HEK293 (cell line): ENCODE measurements around the gene SMIM36.

Source experiments
- CTCF ChIA-PET: fragments of 350-600 bp; formaldehyde crosslinking; extraction: SDS; loops from one replicate; lab custom pipeline; 2021; ENCODE audit warnings: antibody characterized with exemption; lab: Yijun Ruan, JAX
- POLR2A ChIA-PET: fragments of 300-600 bp; formaldehyde crosslinking; extraction: SDS; loops from one replicate; lab custom pipeline; 2020; ENCODE audit warnings: antibody characterized with exemption, inconsistent platforms; lab: Yijun Ruan, JAX
- H3K27ac ChIP-seq: fragments of 200-500 bp; sonication (Bioruptor generic); 2 replicates; pipeline ENCODE4 v1.5.1; 2014; ENCODE audit warnings: low read depth, low read length, control low read depth, inconsistent platforms; ENCODE audit errors: extremely low read depth
- H3K36me3 ChIP-seq, 2 experiments: fragments of 200-500 bp in 1 of 2; sonication (Bioruptor generic) in 1 of 2; 1 replicate in 1 of 2; 2 replicates in 1 of 2; pipeline ENCODE4 v1.5.1; 2014 to 2017; ENCODE audit warnings: inconsistent platforms in 2 of 2, low read length in 2 of 2; ENCODE audit not compliant: control insufficient read depth in 2 of 2, insufficient read depth in 1 of 2
- H3K4me1 ChIP-seq: fragments of 200-500 bp; sonication (Bioruptor generic); 2 replicates; pipeline ENCODE4 v1.5.1; 2014; ENCODE audit warnings: mild to moderate bottlenecking, low read length, inconsistent platforms; ENCODE audit not compliant: control insufficient read depth, insufficient read depth
- H3K4me3 ChIP-seq: 2 replicates; pipeline ENCODE4 v1.5.1; 2011; ENCODE audit warnings: low read depth, mild to moderate bottlenecking, control low read depth, low read length, moderate library complexity
- H3K9me3 ChIP-seq: fragments of 200-500 bp; sonication (Bioruptor generic); 2 replicates; pipeline ENCODE4 v1.5.1; 2014; ENCODE audit warnings: low read depth, low read length, inconsistent platforms; ENCODE audit not compliant: control insufficient read depth, insufficient read depth
- HIC1 ChIP-seq: fragments of 450-650 bp; formaldehyde crosslinking; IDR thresholded peaks from 2 replicates; pipeline ENCODE4 v1.5.1; 2016; ENCODE audit warnings: missing biosample characterization, missing genetic modification characterization
- OSR2 ChIP-seq: fragments of 450-650 bp; formaldehyde crosslinking; IDR thresholded peaks from 2 replicates; pipeline ENCODE4 v1.5.1; 2016; ENCODE audit warnings: missing biosample characterization, missing genetic modification characterization
- PRDM10 ChIP-seq: fragments of 450-650 bp; formaldehyde crosslinking; IDR thresholded peaks from 2 replicates; pipeline ENCODE4 v1.5.1; 2016; ENCODE audit warnings: missing biosample characterization, missing genetic modification characterization
- ZBTB44 ChIP-seq: fragments of 450-650 bp; IDR thresholded peaks from 2 replicates; pipeline ENCODE4 v1.5.1; 2018; ENCODE audit warnings: missing biosample characterization, mild to moderate bottlenecking, missing genetic modification characterization
- ZNF133 ChIP-seq: fragments of 450-650 bp; formaldehyde crosslinking; IDR thresholded peaks from 2 replicates; pipeline ENCODE4 v1.5.1; 2016; ENCODE audit warnings: missing biosample characterization, missing genetic modification characterization
- ZNF146 ChIP-seq: fragments of 450-650 bp; formaldehyde crosslinking; IDR thresholded peaks from 2 replicates; pipeline ENCODE4 v1.5.1; 2016; ENCODE audit warnings: missing biosample characterization, missing genetic modification characterization
- ZNF169 ChIP-seq: fragments of 450-650 bp; formaldehyde crosslinking; IDR thresholded peaks from 2 replicates; pipeline ENCODE4 v1.5.1; 2016; ENCODE audit warnings: missing biosample characterization, missing genetic modification characterization
- ZNF24 ChIP-seq: fragments of 450-650 bp; formaldehyde crosslinking; IDR thresholded peaks from 2 replicates; pipeline ENCODE4 v1.5.1; 2016; ENCODE audit warnings: missing biosample characterization, missing genetic modification characterization
- ZNF248 ChIP-seq: fragments of 450-650 bp; formaldehyde crosslinking; IDR thresholded peaks from 2 replicates; pipeline ENCODE4 v1.5.1; 2017; ENCODE audit warnings: missing biosample characterization, missing genetic modification characterization
- ZNF324 ChIP-seq: fragments of 450-650 bp; formaldehyde crosslinking; IDR thresholded peaks from 2 replicates; pipeline ENCODE4 v1.5.1; 2016; ENCODE audit warnings: missing biosample characterization, missing genetic modification characterization
- ZNF426 ChIP-seq: fragments of 450-650 bp; formaldehyde crosslinking; IDR thresholded peaks from 2 replicates; pipeline ENCODE4 v1.5.1; 2017; ENCODE audit warnings: missing biosample characterization, missing genetic modification characterization, mild to moderate bottlenecking, inconsistent platforms, moderate library complexity
- ZNF488 ChIP-seq: fragments of 450-650 bp; formaldehyde crosslinking; IDR thresholded peaks from 2 replicates; pipeline ENCODE4 v1.5.1; 2016; ENCODE audit warnings: missing biosample characterization, missing genetic modification characterization
- ZNF529 ChIP-seq: fragments of 450-650 bp; formaldehyde crosslinking; IDR thresholded peaks from 2 replicates; pipeline ENCODE4 v1.5.1; 2017; ENCODE audit warnings: missing genetic modification characterization, missing biosample characterization; ENCODE audit not compliant: insufficient replicate concordance
- ZNF549 ChIP-seq: fragments of 450-650 bp; IDR thresholded peaks from 2 replicates; pipeline ENCODE4 v1.5.1; 2018; ENCODE audit warnings: missing biosample characterization, missing genetic modification characterization, mild to moderate bottlenecking, inconsistent platforms, moderate library complexity

The SMIM36 gene

GRCh38 chr17:55420067-55420775, 91.0 kb downstream of the SMIM36 start:
- peak overlapping the region; percentile 83 for H3K4me3 ChIP-seq
- no peaks in the 10 kb centered on the region for H3K9me3 ChIP-seq
- TF ChIP-seq ZNF248 (tag by site-specific recombination) (no peak), PRDM10 (peak; percentile 57; the same call in 1 of the 2 replicates), ZNF146 (tag by site-specific recombination) (no peak)
- CTCF ChIA-PET: interaction anchor here (0.6 kb wide), 1 partner anchor 431 kb away, joined by 3 read pairs; no protein-coding TSS in a partner anchor
- peaks cover 7% of the 10 kb centered on the region for H3K4me1 ChIP-seq
- peaks cover 0 to 6% of the 10 kb centered on the region in 2 experiments; a peak in 2 of 3 replicates for H3K36me3 ChIP-seq
- H3K27ac ChIP-seq: no peak overlapping the region; the same call in 1 of the 2 replicates
- POLR2A ChIA-PET: no interaction called here

GRCh38 chr17:55418369-55419268, 92.6 kb downstream of the SMIM36 start:
- H3K36me3 ChIP-seq: peaks cover 1 to 12% of the 10 kb centered on the region in 2 experiments; a peak in 2 of 3 replicates
- POLR2A ChIA-PET: no interaction called here
- peaks cover 7% of the 10 kb centered on the region for H3K4me1 ChIP-seq
- TF ChIP-seq ZNF169 (tag by site-specific recombination) (no peak), ZNF133 (tag by site-specific recombination) (peak; percentile 86)
- CTCF ChIA-PET: no interaction called here
- H3K9me3 ChIP-seq: no peaks in the 10 kb centered on the region
- no peak overlapping the region for H3K4me3 ChIP-seq
- no peak overlapping the region for H3K27ac ChIP-seq

GRCh38 chr17:55417411-55418268, 93.6 kb downstream of the SMIM36 start:
- TF ChIP-seq ZNF324 (tag by site-specific recombination) (no peak), ZBTB44 (tag by site-specific recombination) (no peak), ZNF549 (tag by site-specific recombination) (no peak), HIC1 (tag by site-specific recombination) (no peak), ZNF24 (tag by site-specific recombination) (no peak), OSR2 (tag by site-specific recombination) (no peak), ZNF529 (tag by site-specific recombination) (no peak), ZNF426 (no peak), ZNF488 (tag by site-specific recombination) (no peak)
- peaks cover 7% of the 10 kb centered on the region for H3K4me1 ChIP-seq
- H3K36me3 ChIP-seq: peaks cover 11 to 22% of the 10 kb centered on the region in 2 experiments
- ChIA-PET CTCF (interaction anchor here (0.6 to 0.9 kb wide), 2 partner anchors 47 to 906 kb away, joined by 3 read pairs; no protein-coding TSS in a partner anchor), POLR2A (no interaction called here)
- no peak overlapping the region for H3K27ac ChIP-seq
- no peak overlapping the region for H3K4me3 ChIP-seq
- no peaks in the 10 kb centered on the region for H3K9me3 ChIP-seq
